B cell (primary cell): ENCODE measurements around the gene CTNNA3. TPM values are rescaled to one million over a fixed set of nuclear protein-coding genes. Genes with fewer than 3 reads are reported as not detected.

ENCODE experiments used
- ATAC-seq: fragments of 200-7000 bp; cut with Tn5 transposase; one replicate; pipeline ENCODE4 v1.10.0; 2021; ENCODE audit warnings: low read depth, mild to moderate bottlenecking, moderate number of reproducible peaks, moderate library complexity
- CTCF ChIA-PET: fragments of 350-600 bp; sonication (Branson Sonifier 250); formaldehyde crosslinking; loops from one replicate; lab custom pipeline; 2021; ENCODE audit warnings: antibody characterized with exemption, inconsistent platforms; lab: Charles Lee
- POLR2A ChIA-PET: fragments of 350-600 bp; sonication (Branson Sonifier 250); formaldehyde crosslinking; loops from one replicate; lab custom pipeline; 2021; ENCODE audit warnings: antibody characterized with exemption; lab: Charles Lee
- DNase-seq: peaks from one replicate; pipeline ENCODE4 v3.0.0; 2013
- H2AFZ ChIP-seq: 2 replicates; pipeline ENCODE4 v1.6.1; 2012; ENCODE audit warnings: mild to moderate bottlenecking, low read depth, low read length; ENCODE audit not compliant: insufficient read depth, poor library complexity, severe bottlenecking
- H3K27ac ChIP-seq, 2 donors: 1 replicate in 1 of 2; 2 replicates in 1 of 2; pipeline ENCODE4 v1.5.1; 2012 to 2013; ENCODE audit warnings: low read length in 2 of 2, mild to moderate bottlenecking in 2 of 2, moderate library complexity in 1 of 2
- H3K27me3 ChIP-seq, 4 experiments: fragments of 200-600 bp in 1 of 4; sonication (generic) in 1 of 4; replicated peaks in 1 of 4; 1 replicate in 2 of 4; 2 replicates in 2 of 4; pipeline versions ENCODE4 v1.6.1 to v1.7.0; 2013 to 2016; ENCODE audit warnings: low read length in 3 of 4, mild to moderate bottlenecking in 2 of 4, mixed read lengths in 1 of 4, moderate library complexity in 1 of 4; ENCODE audit not compliant: insufficient read depth in 4 of 4, control insufficient read depth in 3 of 4; ENCODE audit errors: control extremely low read depth in 1 of 4
- H3K36me3 ChIP-seq, 2 experiments: replicated peaks in 1 of 2; 1 replicate in 1 of 2; 2 replicates in 1 of 2; pipeline versions ENCODE4 v1.6.1 to v1.7.1; 2013; ENCODE audit warnings: low read length in 1 of 2; ENCODE audit not compliant: insufficient read depth in 2 of 2, control insufficient read depth in 1 of 2; ENCODE audit errors: control extremely low read depth in 1 of 2, extremely low read depth in 1 of 2
- H3K4me1 ChIP-seq, 2 donors: fragments of 200-600 bp in 1 of 2; sonication (generic) in 1 of 2; 1 replicate in 1 of 2; 2 replicates in 1 of 2; pipeline versions ENCODE4 v1.5.1 to v1.6.1; 2013 to 2017; ENCODE audit warnings: low read length in 2 of 2; ENCODE audit not compliant: control insufficient read depth in 2 of 2, insufficient read depth in 2 of 2
- H3K4me2 ChIP-seq: replicated peaks from 2 replicates; pipeline ENCODE3; 2012; ENCODE audit warnings: mild to moderate bottlenecking, low read depth, low read length; ENCODE audit not compliant: poor library complexity, severe bottlenecking
- H3K4me3 ChIP-seq, 5 experiments: fragments of 200-600 bp in 1 of 5; sonication (generic) in 1 of 5; 1 replicate in 3 of 5; 2 replicates in 2 of 5; pipeline versions ENCODE4 v1.5.1 to v1.7.0; 2011 to 2016; ENCODE audit warnings: low read length in 4 of 5, mild to moderate bottlenecking in 4 of 5, low read depth in 2 of 5, control low read depth in 1 of 5, moderate library complexity in 1 of 5; ENCODE audit not compliant: insufficient read depth in 1 of 5; ENCODE audit errors: control extremely low read depth in 1 of 5, extremely low read depth in 1 of 5
- H3K79me2 ChIP-seq: fragments of 200-600 bp; sonication (generic); one replicate; pipeline ENCODE4 v1.6.0; 2016; ENCODE audit warnings: low read length; ENCODE audit not compliant: control insufficient read depth, insufficient read depth
- H3K9ac ChIP-seq: fragments of 200-600 bp; sonication (generic); 2 replicates; pipeline ENCODE4 v1.6.1; 2017; ENCODE audit warnings: mild to moderate bottlenecking, low read length, moderate library complexity
- H3K9me3 ChIP-seq, 3 donors: one replicate each; pipeline versions ENCODE4 v1.6.1 to v1.7.1; 2013; ENCODE audit warnings: low read length in 2 of 3; ENCODE audit not compliant: control insufficient read depth in 2 of 3, insufficient read depth in 1 of 3; ENCODE audit errors: control extremely low read depth in 1 of 3
- H4K20me1 ChIP-seq: 2 replicates; pipeline ENCODE4 v1.6.0; 2012; ENCODE audit warnings: mild to moderate bottlenecking, low read length; ENCODE audit not compliant: insufficient read depth, control insufficient read depth, poor library complexity, severe bottlenecking
- H3K27ac Mint-ChIP-seq: one replicate; pipeline ENCODE4 v1.8.0; 2021; ENCODE audit warnings: mixed read lengths
- H3K27me3 Mint-ChIP-seq: one replicate; pipeline ENCODE4 v1.8.0; 2021; ENCODE audit warnings: mixed read lengths
- H3K4me1 Mint-ChIP-seq: one replicate; pipeline ENCODE4 v1.8.0; 2021; ENCODE audit warnings: mixed read lengths
- H3K4me3 Mint-ChIP-seq: one replicate; pipeline ENCODE4 v1.8.0; 2021; ENCODE audit warnings: mixed read lengths
- H3K9me3 Mint-ChIP-seq: one replicate; pipeline ENCODE4 v1.8.0; 2022; ENCODE audit warnings: mixed read lengths; ENCODE audit not compliant: insufficient read depth
- EZH2 ChIP-seq: IDR thresholded peaks from 2 replicates; pipeline ENCODE4 v1.6.1; 2012; ENCODE audit warnings: borderline replicate concordance, low read depth, mild to moderate bottlenecking, moderate library complexity, low read length; ENCODE audit not compliant: insufficient read depth, poor library complexity, severe bottlenecking
- WGBS: methylation state at CpG from one replicate; pipeline ENCODE4 v1.1.5; 2013; ENCODE audit warnings: missing lambda C conversion rate; ENCODE audit not compliant: insufficient coverage; 5-methylcytosine and 5-hydroxymethylcytosine counted together
- intact Hi-C: fragments of 100-400 bp; cut with micrococcal nuclease; formaldehyde crosslinking; loops from one replicate; pipeline ENCODE4 v1.10.0; 2022
- polyA plus RNA-seq: library from polyadenylated mRNA; depleted of rRNA; stranded (reverse); fragments of >200 nt; gene quantifications from 2 replicates; pipeline ENCODE4 v1.2.3, GENCODE V29; 2012
- total RNA-seq, 2 donors: library from RNA; stranded (reverse); fragments of 120-200 nt in 1 of 2; gene quantifications; 1 replicate in 1 of 2; 2 replicates in 1 of 2; pipeline versions ENCODE4 v1.2.3 to v1.2.4, GENCODE V29; 2013 to 2022
- TF ChIP-seq, protein P1 (sequence below): fragments of 200-600 bp; IDR thresholded peaks from one replicate; pipeline ENCODE4 v1.8.0; 2022; ENCODE audit warnings: antibody characterized with exemption, mild to moderate bottlenecking

The CTNNA3 gene
- total and polyA plus RNA-seq, 2 donors (not counting 1 experiment from before 2014, with no cell fraction given) = 0.01 TPM; not detected in 1

DNA sequence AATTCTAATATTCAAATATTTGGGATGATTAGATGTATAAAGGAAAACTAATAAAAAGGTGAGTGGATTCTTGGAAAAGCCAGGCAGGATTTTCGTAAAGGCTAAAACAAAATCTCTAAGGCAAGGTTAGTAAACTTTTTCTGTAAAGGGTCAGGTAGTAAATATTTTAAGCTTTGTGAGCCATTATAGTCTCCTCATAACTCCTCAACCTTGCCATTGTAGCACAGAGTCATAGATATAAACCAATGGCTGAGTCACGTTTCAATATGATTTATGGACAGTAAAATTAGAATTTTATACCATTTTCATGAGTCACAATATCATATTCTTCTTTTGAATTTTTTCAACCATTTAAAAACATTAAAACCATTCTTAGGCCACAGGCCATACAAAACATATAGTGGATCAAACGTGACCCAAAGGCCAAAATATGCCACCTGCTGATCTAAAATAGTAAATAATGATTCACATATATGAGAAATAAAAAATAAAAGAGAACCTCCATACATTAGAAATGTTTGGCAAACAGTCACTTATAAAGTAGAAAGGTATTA lies 1422.0 kb downstream of the CTNNA3 start:
- Histone ChIP-seq H3K79me2 (no peaks in the 10 kb centered on the region), H3K27me3 (no peaks in the 10 kb centered on the region), H3K9me3 (no peaks in the 10 kb centered on the region), H3K4me2 (no peak overlapping the region), H4K20me1 (no peaks in the 10 kb centered on the region), H3K4me3 (no peak overlapping the region), H3K4me1 (no peaks in the 10 kb centered on the region), H3K36me3 (no peaks in the 10 kb centered on the region), H3K9ac (no peak overlapping the region), H3K27ac (no peak overlapping the region), H2AFZ (no peak overlapping the region)
- intact Hi-C loops = no loop called here
- no peaks in the 10 kb centered on the region for H3K27me3 Mint-ChIP-seq
- H3K4me1 Mint-ChIP-seq = no peaks in the 10 kb centered on the region
- H3K27ac Mint-ChIP-seq = no peak overlapping the region
- DNase-seq (no peak), ATAC-seq (no peak)
- WGBS = 80% methylated on average over 1 of the region's 3 CpGs
- TF ChIP-seq, protein P1, sequence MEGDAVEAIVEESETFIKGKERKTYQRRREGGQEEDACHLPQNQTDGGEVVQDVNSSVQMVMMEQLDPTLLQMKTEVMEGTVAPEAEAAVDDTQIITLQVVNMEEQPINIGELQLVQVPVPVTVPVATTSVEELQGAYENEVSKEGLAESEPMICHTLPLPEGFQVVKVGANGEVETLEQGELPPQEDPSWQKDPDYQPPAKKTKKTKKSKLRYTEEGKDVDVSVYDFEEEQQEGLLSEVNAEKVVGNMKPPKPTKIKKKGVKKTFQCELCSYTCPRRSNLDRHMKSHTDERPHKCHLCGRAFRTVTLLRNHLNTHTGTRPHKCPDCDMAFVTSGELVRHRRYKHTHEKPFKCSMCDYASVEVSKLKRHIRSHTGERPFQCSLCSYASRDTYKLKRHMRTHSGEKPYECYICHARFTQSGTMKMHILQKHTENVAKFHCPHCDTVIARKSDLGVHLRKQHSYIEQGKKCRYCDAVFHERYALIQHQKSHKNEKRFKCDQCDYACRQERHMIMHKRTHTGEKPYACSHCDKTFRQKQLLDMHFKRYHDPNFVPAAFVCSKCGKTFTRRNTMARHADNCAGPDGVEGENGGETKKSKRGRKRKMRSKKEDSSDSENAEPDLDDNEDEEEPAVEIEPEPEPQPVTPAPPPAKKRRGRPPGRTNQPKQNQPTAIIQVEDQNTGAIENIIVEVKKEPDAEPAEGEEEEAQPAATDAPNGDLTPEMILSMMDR = no peak
- no peak for TF ChIP-seq EZH2
- no peaks in the 10 kb centered on the region for H3K9me3 Mint-ChIP-seq
- H3K4me3 Mint-ChIP-seq = no peak overlapping the region
- CTCF ChIA-PET = no interaction called here
- POLR2A ChIA-PET = no interaction called here

DNA sequence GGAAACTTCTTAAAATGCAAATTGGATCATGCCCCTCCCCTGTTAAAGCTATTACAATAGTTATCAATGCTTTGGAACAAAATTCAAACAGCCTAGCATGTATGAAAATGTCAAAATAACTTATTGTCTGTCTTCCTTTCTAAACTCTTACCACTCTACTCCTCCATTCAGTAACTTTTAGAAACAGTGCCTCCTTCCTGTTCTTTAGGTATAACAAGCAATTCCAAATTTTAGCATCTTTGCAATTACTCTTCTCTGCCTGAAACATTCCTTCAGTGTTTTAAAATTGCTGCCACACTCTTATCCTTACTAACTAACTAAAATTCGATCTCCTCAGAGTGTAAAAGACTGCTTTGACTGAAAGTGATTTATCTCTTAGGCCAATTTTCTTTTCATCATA lies 1430.6 kb downstream of the CTNNA3 start:
- no peaks in the 10 kb centered on the region for H3K4me1 ChIP-seq
- no peaks in the 10 kb centered on the region for H3K36me3 ChIP-seq
- CTCF ChIA-PET = no interaction called here
- no peaks in the 10 kb centered on the region for H3K4me1 Mint-ChIP-seq
- intact Hi-C loops = no loop called here
- no CpG with 5 or more reads among the region's 1 CpG for WGBS
- H3K27me3 Mint-ChIP-seq = no peaks in the 10 kb centered on the region
- H3K4me2 ChIP-seq = no peak overlapping the region
- no peak overlapping the region for H3K9ac ChIP-seq
- POLR2A ChIA-PET = no interaction called here
- no peak overlapping the region for H3K4me3 ChIP-seq
- no peaks in the 10 kb centered on the region for H3K27me3 ChIP-seq
- no peaks in the 10 kb centered on the region for H3K9me3 Mint-ChIP-seq
- H3K9me3 ChIP-seq = peaks cover 0 to 2% (median 0%) of the 10 kb centered on the region in 3 donors
- H3K79me2 ChIP-seq = no peaks in the 10 kb centered on the region
- no peak for ATAC-seq
- H3K27ac Mint-ChIP-seq = no peak overlapping the region
- no peak overlapping the region for H2AFZ ChIP-seq
- no peak for TF ChIP-seq EZH2
- TF ChIP-seq, protein P1 = no peak
- H4K20me1 ChIP-seq = no peaks in the 10 kb centered on the region
- no peak overlapping the region for H3K4me3 Mint-ChIP-seq
- DNase-seq = no peak
- no peak overlapping the region for H3K27ac ChIP-seq
